Keratinocyte (primary cell): Measurements from ENCODE around the gene RTP5. TPM values are rescaled to one million over a fixed set of nuclear protein-coding genes. Genes with fewer than 3 reads are reported as not detected.
"Not testable (repeated sequence)": the region's sequence is repeated elsewhere in the genome, so short reads cannot be mapped to it uniquely, and the experiment has no call there.

Experiments
- DNase-seq: peaks from one replicate; pipeline ENCODE4 v3.0.0-alpha.2; 2011; ENCODE audit warnings: low read depth, missing footprints, low spot score
- FAIRE-seq: peaks from 2 replicates; lab custom pipeline; 2011; peaks lifted over from hg19 to GRCh38; lab: Jason Lieb, UNC
- H2AFZ ChIP-seq: 2 replicates; pipeline ENCODE4 v1.6.0; 2012; ENCODE audit warnings: low read length, control low read depth, inconsistent platforms; ENCODE audit not compliant: control insufficient read depth
- H3K27ac ChIP-seq: 2 replicates; pipeline ENCODE4 v1.5.1; 2011; ENCODE audit warnings: low read length; ENCODE audit not compliant: control insufficient read depth, insufficient read depth
- H3K27me3 ChIP-seq: 3 replicates; pipeline ENCODE4 v1.6.0; 2011; ENCODE audit warnings: low read length; ENCODE audit not compliant: control insufficient read depth, insufficient read depth; ENCODE audit errors: extremely low read depth
- H3K36me3 ChIP-seq, 2 experiments: 2 replicates in 1 of 2; 3 replicates in 1 of 2; pipeline ENCODE4 v1.5.1; 2011; ENCODE audit warnings: low read length in 2 of 2, mild to moderate bottlenecking in 1 of 2; ENCODE audit not compliant: control insufficient read depth in 2 of 2, insufficient read depth in 2 of 2; ENCODE audit errors: extremely low read depth in 1 of 2
- H3K4me1 ChIP-seq: 3 replicates; pipeline ENCODE4 v1.5.1; 2011; ENCODE audit warnings: low read length; ENCODE audit not compliant: control insufficient read depth, insufficient read depth; ENCODE audit errors: extremely low read depth
- H3K4me2 ChIP-seq: 3 replicates; pipeline ENCODE4 v1.6.0; 2011; ENCODE audit warnings: low read depth, low read length; ENCODE audit not compliant: control insufficient read depth, insufficient read depth; ENCODE audit errors: extremely low read depth
- H3K4me3 ChIP-seq, 3 experiments: fragments of 200-600 bp in 1 of 3; sonication (generic) in 1 of 3; 2 replicates in 2 of 3; 3 replicates in 1 of 3; pipeline ENCODE4 v1.5.1; 2011 to 2016; ENCODE audit warnings: low read length in 3 of 3, mild to moderate bottlenecking in 3 of 3, control low read depth in 2 of 3, inconsistent platforms in 1 of 3, low read depth in 1 of 3, mixed read lengths in 1 of 3, mixed run types in 1 of 3, moderate library complexity in 1 of 3; ENCODE audit not compliant: control insufficient read depth in 2 of 3, insufficient read depth in 2 of 3; ENCODE audit errors: extremely low read depth in 1 of 3
- H3K79me2 ChIP-seq: 2 replicates; pipeline ENCODE4 v1.6.0; 2012; ENCODE audit warnings: low read length; ENCODE audit not compliant: control insufficient read depth, insufficient read depth
- H3K9ac ChIP-seq: 3 replicates; pipeline ENCODE4 v1.6.0; 2011; ENCODE audit warnings: low read length; ENCODE audit not compliant: control insufficient read depth, insufficient read depth; ENCODE audit errors: extremely low read depth
- H3K9me1 ChIP-seq: 3 replicates; pipeline ENCODE4 v1.6.0; 2011; ENCODE audit warnings: low read length; ENCODE audit not compliant: control insufficient read depth, insufficient read depth; ENCODE audit errors: extremely low read depth
- H3K9me3 ChIP-seq: 2 replicates; pipeline ENCODE4 v1.5.1; 2012; ENCODE audit warnings: low read depth, low read length; ENCODE audit not compliant: control insufficient read depth
- H4K20me1 ChIP-seq: 3 replicates; pipeline ENCODE4 v1.6.0; 2011; ENCODE audit warnings: low read length; ENCODE audit not compliant: control insufficient read depth, insufficient read depth; ENCODE audit errors: extremely low read depth
- EZH2 ChIP-seq: IDR thresholded peaks from one replicate; pipeline ENCODE4 v1.6.1; 2012; ENCODE audit warnings: inconsistent platforms, mild to moderate bottlenecking, low read length, moderate library complexity
- dilution Hi-C: fragments of 300-500 bp; cut with MboI; formaldehyde crosslinking; loops from one replicate; pipeline ENCODE4 v1.7.0; 2020; ENCODE audit warnings: low sequenced_read_pairs; ENCODE audit not compliant: extremely low pct_ligation_motif_present
- polyA plus RNA-seq, 5 experiments: library from polyadenylated mRNA; depleted of rRNA in 3 of 5; stranded (reverse) in 3 of 5; stranded (forward) in 1 of 5; unstranded in 1 of 5; fragments of >200 nt; gene quantifications; 1 replicate in 1 of 5; 2 replicates in 3 of 5; 3 replicates in 1 of 5; pipeline versions ENCODE4 v1.2.1 to v1.2.3, GENCODE V29; 2011 to 2012; ENCODE audit warnings: missing spikeins in 2 of 5, low read depth in 1 of 5, low replicate concordance in 1 of 5
- TF ChIP-seq, protein P1 (sequence below), 3 experiments: IDR thresholded peaks in 1 of 3; conservative IDR thresholded peaks in 1 of 3; optimal IDR thresholded peaks in 1 of 3; 2 replicates in 2 of 3; 3 replicates in 1 of 3; pipeline versions ENCODE3 to v1.5.1; 2011; ENCODE audit warnings: low read length in 3 of 3, mild to moderate bottlenecking in 3 of 3, moderate library complexity in 2 of 3, control low read depth in 1 of 3, inconsistent platforms in 1 of 3; ENCODE audit not compliant: insufficient read depth in 2 of 3; ENCODE audit errors: extremely low read depth in 1 of 3

The RTP5 gene
- polyA plus RNA-seq, 1 donor (not counting 4 experiments of a cell fraction or from before 2014, with no cell fraction given), result not detected

- H2AFZ ChIP-seq, result no peak overlapping the region
- no peak for FAIRE-seq
- H3K9me3 ChIP-seq, result no peaks in the 10 kb centered on the region
- H4K20me1 ChIP-seq, result no peaks in the 10 kb centered on the region
- H3K4me3 ChIP-seq, result no peak overlapping the region
- no peak for DNase-seq
- no peak overlapping the region for H3K4me2 ChIP-seq
- no peak for TF ChIP-seq EZH2
- TF ChIP-seq, protein P1, sequence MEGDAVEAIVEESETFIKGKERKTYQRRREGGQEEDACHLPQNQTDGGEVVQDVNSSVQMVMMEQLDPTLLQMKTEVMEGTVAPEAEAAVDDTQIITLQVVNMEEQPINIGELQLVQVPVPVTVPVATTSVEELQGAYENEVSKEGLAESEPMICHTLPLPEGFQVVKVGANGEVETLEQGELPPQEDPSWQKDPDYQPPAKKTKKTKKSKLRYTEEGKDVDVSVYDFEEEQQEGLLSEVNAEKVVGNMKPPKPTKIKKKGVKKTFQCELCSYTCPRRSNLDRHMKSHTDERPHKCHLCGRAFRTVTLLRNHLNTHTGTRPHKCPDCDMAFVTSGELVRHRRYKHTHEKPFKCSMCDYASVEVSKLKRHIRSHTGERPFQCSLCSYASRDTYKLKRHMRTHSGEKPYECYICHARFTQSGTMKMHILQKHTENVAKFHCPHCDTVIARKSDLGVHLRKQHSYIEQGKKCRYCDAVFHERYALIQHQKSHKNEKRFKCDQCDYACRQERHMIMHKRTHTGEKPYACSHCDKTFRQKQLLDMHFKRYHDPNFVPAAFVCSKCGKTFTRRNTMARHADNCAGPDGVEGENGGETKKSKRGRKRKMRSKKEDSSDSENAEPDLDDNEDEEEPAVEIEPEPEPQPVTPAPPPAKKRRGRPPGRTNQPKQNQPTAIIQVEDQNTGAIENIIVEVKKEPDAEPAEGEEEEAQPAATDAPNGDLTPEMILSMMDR (optimal IDR thresholded peaks at IDR 0.05 in 1 of 3, IDR thresholded peaks at IDR 0.05 in 1 of 3, conservative IDR thresholded peaks at IDR 0.05 in 1 of 3; ENCODE audit: extremely low read depth in 1 of 3, insufficient read depth in 2 of 3, low read length in 3 of 3), result no peak
- no peak overlapping the region for H3K27ac ChIP-seq
- no peaks in the 10 kb centered on the region for H3K27me3 ChIP-seq
- no peaks in the 10 kb centered on the region for H3K79me2 ChIP-seq
- H3K36me3 ChIP-seq, result no peaks in the 10 kb centered on the region
- no peak overlapping the region for H3K9ac ChIP-seq
- H3K9me1 ChIP-seq, result no peaks in the 10 kb centered on the region
- dilution Hi-C loops, result no loop called here
- H3K4me1 ChIP-seq, result no peaks in the 10 kb centered on the region
Measured at GRCh38 chr2:241914542-241914941, 45.0 kb downstream of the RTP5 start.

- FAIRE-seq, dilution Hi-C loops: not testable (repeated sequence)
Measured at GRCh38 chr2:241921631-241922030, 52.1 kb downstream of the RTP5 start.

DNA sequence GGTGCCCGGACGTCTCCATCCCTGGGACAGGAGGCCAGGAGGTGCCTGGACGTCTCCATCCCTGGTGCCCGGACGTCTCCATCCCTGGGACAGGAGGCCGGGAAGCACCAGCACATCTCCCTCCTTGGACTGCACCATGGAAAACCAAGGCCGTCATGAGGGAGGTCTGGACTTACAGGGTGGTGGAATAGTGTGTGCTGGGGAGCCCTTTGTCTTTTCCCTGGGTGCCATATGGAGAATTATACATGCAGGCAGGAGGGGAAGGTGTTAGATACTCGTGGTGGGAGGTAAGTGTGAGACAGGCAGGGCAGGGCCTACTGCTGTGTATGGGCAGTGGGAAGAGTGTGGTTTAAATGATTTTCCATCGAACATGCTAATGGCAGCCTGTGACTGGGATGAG, 52.9 kb downstream of the RTP5 start:
- Histone ChIP-seq H3K79me2 (no peaks in the 10 kb centered on the region), H2AFZ (no peak overlapping the region), H3K4me3 (no peak overlapping the region), H3K9me3 (no peaks in the 10 kb centered on the region), H3K36me3 (no peaks in the 10 kb centered on the region), H3K27me3 (no peaks in the 10 kb centered on the region), H3K4me2 (no peak overlapping the region), H3K27ac (no peak overlapping the region), H3K4me1 (no peaks in the 10 kb centered on the region), H3K9ac (no peak overlapping the region), H3K9me1 (no peaks in the 10 kb centered on the region), H4K20me1 (no peaks in the 10 kb centered on the region)
- FAIRE-seq (no peak), DNase-seq (no peak)
- dilution Hi-C loops, result no loop called here
- TF ChIP-seq, protein P1 (optimal IDR thresholded peaks at IDR 0.05 in 1 of 3, IDR thresholded peaks at IDR 0.05 in 1 of 3, conservative IDR thresholded peaks at IDR 0.05 in 1 of 3; ENCODE audit: extremely low read depth in 1 of 3, insufficient read depth in 2 of 3, low read length in 3 of 3), result no peak
- no peak for TF ChIP-seq EZH2

More at GRCh38 chr2:241921631-241922030, 52.1 kb downstream of the RTP5 start:
- not testable (repeated sequence) for H3K79me2 ChIP-seq, H4K20me1 ChIP-seq, H3K27me3 ChIP-seq, H3K4me2 ChIP-seq, H2AFZ ChIP-seq, H3K4me3 ChIP-seq, H3K36me3 ChIP-seq, H3K9ac ChIP-seq, H3K27ac ChIP-seq, DNase-seq, H3K4me1 ChIP-seq, H3K9me3 ChIP-seq, H3K9me1 ChIP-seq

DNA sequence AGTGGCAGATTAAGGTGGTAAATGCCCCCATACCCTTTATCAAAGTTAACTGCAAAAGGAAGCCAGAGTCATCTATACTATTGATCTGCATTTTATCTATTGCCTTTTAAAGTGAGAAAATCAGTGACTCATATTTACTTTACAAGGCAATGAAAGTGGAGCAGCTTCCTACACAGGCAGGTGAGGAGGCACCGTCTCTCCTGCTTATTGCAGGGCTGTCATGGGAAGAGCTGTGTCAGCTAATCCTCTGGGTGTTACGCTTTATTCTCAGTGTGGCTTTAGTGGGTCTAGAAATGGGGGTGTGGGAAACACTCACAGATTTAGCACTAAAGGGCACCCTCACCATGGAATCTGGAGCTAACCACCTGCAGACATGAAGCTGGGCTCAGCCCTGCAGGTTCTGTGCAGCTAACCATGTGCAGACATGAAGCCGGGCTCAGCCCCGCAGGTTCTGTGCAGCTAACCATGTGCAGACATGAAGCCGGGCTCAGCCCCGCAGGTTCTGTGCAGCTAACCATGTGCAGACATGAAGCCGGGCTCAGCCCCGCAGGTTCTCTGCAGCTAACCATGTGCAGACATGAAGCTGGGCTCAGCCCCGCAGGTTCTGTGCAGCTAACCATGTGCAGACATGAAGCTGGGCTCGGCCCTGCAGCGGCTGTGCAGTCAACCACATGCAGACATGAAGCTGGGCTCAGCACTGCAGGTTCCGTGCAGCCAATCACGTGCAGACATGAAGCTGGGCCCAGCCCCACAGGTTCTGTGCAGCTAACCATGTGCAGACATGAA, 53.5 kb downstream of the RTP5 start:
- H3K36me3 ChIP-seq, dilution Hi-C loops, DNase-seq, H3K27me3 ChIP-seq, H2AFZ ChIP-seq, H3K27ac ChIP-seq, H3K4me1 ChIP-seq, H3K4me2 ChIP-seq, H3K79me2 ChIP-seq, H3K9me3 ChIP-seq, H3K9me1 ChIP-seq, FAIRE-seq, H3K4me3 ChIP-seq, H3K9ac ChIP-seq, H4K20me1 ChIP-seq: not testable (repeated sequence)
